ENCODE results near the gene REEP5.

The REEP5 gene

DNA sequence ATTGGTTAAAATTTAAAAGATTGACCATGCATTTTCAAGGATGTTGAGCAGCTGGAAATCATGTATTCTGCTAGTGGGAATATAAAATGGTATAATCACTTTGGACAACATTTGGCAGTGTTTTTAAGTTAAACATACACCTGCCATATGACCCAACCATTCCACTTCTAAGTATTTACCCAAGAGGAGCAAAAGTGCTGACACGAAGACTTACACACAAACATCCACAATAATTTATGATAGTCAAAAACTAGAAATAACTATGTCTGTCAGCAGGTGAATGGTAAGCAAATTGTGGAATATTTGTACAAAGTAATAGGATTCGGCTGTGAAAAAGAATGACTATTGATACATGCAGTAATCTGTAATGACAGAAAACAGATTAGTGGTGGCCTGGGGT is 91.6 kb downstream of the REEP5 start:
- TF ChIP-seq, protein P1, sequence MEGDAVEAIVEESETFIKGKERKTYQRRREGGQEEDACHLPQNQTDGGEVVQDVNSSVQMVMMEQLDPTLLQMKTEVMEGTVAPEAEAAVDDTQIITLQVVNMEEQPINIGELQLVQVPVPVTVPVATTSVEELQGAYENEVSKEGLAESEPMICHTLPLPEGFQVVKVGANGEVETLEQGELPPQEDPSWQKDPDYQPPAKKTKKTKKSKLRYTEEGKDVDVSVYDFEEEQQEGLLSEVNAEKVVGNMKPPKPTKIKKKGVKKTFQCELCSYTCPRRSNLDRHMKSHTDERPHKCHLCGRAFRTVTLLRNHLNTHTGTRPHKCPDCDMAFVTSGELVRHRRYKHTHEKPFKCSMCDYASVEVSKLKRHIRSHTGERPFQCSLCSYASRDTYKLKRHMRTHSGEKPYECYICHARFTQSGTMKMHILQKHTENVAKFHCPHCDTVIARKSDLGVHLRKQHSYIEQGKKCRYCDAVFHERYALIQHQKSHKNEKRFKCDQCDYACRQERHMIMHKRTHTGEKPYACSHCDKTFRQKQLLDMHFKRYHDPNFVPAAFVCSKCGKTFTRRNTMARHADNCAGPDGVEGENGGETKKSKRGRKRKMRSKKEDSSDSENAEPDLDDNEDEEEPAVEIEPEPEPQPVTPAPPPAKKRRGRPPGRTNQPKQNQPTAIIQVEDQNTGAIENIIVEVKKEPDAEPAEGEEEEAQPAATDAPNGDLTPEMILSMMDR (IDR thresholded peaks at IDR 0.05; ENCODE audit: low read depth, low read length) = no peak
- Histone ChIP-seq H3K9me3 (no peaks in the 10 kb centered on the region), H3K4me1 (no peaks in the 10 kb centered on the region; the same call in 1 of the 2 replicates), H3K36me3 (peaks cover 32% of the 10 kb centered on the region), H3K4me3 (ENCODE audit: low read depth, low read length) (no peak overlapping the region), H3K27me3 (no peaks in the 10 kb centered on the region)
- no peak for DNase-seq
